ENCODE results near the gene BTBD7. TPM values are rescaled to one million over a fixed set of nuclear protein-coding genes. Genes with fewer than 3 reads are reported as not detected.
A peak's percentile ranks its signal among the peaks of the same experiment; 100 is the strongest.

Gene BTBD7
- total and polyA plus RNA-seq, 2 experiments from 2014 or later: 24.4 to 32.8 TPM

DNA sequence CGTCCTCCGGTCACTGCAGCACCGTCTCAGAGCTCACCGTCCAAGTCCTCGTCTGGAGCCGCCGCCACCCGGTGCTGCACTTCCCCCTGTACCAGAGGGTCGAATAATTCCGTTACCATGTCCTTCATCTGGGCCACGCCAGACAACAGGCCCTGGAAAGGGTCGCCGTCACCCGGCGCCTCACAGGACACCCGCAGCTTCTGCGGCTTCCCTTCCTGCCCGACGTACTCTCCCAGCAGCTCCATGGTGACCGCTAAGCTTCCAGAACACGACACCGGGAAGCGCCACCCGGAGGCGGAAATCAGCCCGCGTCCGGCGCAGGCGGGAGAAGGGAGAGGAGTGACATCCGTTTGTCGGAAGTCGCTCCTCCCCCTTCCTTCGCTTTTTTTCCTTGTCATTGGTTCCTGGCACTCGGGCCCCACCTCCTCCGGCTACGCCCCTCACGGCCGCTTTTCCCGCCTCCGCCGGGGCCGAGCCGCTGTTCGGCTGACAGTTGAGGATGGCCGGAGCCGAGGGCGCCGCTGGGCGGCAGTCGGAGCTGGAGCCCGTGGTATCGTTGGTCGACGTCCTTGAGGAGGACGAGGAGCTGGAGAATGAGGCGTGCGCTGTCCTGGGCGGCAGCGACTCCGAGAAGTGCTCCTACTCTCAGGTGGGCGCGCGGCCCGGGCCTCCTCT lies 125.9 kb downstream of the BTBD7 start, which contains the start of the genes GON7 and UBR7:
Gene GON7 (minus strand): TSS at position 273 of the 675 bp plus-strand sequence. CDS start 28 bp downstream, at position 245.
Gene UBR7 (plus strand): TSS at position 464 of the 675 bp plus-strand sequence. CDS start 36 bp downstream, at position 500.
- Histone ChIP-seq H3K79me2 (replicated peaks; ENCODE audit: insufficient read depth) (peaks cover 29% of the 10 kb centered on the region), H4K20me1 (replicated peaks; ENCODE audit: insufficient read depth) (no peaks in the 10 kb centered on the region; the same call in 1 of the 2 replicates), H3K4me1 (ENCODE audit: insufficient read depth) (peaks cover 3% of the 10 kb centered on the region; the same call in 1 of the 2 replicates), H3K4me2 (peak within 1 kb of the TSS; percentile 90), H2AFZ (peak within 1 kb of the TSS; percentile 88), H3K27me3 (ENCODE audit: insufficient read depth) (no peaks in the 10 kb centered on the region), H3K9me2 (ENCODE audit: insufficient read depth) (no peaks in the 10 kb centered on the region), H3K4me3 (peak within 1 kb of the TSS; percentile 76), H3K27ac (ENCODE audit: low read depth) (peak within 1 kb of the TSS; percentile 50), H3F3A (replicated peaks; ENCODE audit: low read depth) (no peaks in the 10 kb centered on the region; the same call in 1 of the 2 replicates), H3K36me3 (ENCODE audit: insufficient read depth) (no peaks in the 10 kb centered on the region; the same call in 1 of the 2 replicates)
- TF ChIP-seq POLR2AphosphoS5 (IDR thresholded peaks at IDR 0.05; ENCODE audit: low read depth) (peak; percentile 90), ZNF331 (CRISPR knock-in tag; IDR thresholded peaks at IDR 0.05; ENCODE audit: low read depth) (no peak), STAT1 (IDR thresholded peaks at IDR 0.05; ENCODE audit: unreplicated experiment) (no peak), NANOG (IDR thresholded peaks at IDR 0.05; ENCODE audit: borderline replicate concordance) (no peak), CREB1 (CRISPR knock-in tag; IDR thresholded peaks at IDR 0.05; ENCODE audit: low read depth) (peak; percentile 84), JUNB (IDR thresholded peaks at IDR 0.05; ENCODE audit: unreplicated experiment) (no peak), ZNF114 (CRISPR knock-in tag; IDR thresholded peaks at IDR 0.05) (no peak), EZH2phosphoT487 (IDR thresholded peaks at IDR 0.05; ENCODE audit: unreplicated experiment) (no peak), EZH2 (IDR thresholded peaks at IDR 0.05; ENCODE audit: low read depth, unreplicated experiment) (no peak)
- TF ChIP-seq, protein P1, sequence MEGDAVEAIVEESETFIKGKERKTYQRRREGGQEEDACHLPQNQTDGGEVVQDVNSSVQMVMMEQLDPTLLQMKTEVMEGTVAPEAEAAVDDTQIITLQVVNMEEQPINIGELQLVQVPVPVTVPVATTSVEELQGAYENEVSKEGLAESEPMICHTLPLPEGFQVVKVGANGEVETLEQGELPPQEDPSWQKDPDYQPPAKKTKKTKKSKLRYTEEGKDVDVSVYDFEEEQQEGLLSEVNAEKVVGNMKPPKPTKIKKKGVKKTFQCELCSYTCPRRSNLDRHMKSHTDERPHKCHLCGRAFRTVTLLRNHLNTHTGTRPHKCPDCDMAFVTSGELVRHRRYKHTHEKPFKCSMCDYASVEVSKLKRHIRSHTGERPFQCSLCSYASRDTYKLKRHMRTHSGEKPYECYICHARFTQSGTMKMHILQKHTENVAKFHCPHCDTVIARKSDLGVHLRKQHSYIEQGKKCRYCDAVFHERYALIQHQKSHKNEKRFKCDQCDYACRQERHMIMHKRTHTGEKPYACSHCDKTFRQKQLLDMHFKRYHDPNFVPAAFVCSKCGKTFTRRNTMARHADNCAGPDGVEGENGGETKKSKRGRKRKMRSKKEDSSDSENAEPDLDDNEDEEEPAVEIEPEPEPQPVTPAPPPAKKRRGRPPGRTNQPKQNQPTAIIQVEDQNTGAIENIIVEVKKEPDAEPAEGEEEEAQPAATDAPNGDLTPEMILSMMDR (conservative IDR thresholded peaks at IDR 0.05; ENCODE audit: low read depth in 2 of 2): peak in 1 of 2 experiments; percentile 39; a peak in 2 of 4 replicates
- TF ChIP-seq, protein P2, sequence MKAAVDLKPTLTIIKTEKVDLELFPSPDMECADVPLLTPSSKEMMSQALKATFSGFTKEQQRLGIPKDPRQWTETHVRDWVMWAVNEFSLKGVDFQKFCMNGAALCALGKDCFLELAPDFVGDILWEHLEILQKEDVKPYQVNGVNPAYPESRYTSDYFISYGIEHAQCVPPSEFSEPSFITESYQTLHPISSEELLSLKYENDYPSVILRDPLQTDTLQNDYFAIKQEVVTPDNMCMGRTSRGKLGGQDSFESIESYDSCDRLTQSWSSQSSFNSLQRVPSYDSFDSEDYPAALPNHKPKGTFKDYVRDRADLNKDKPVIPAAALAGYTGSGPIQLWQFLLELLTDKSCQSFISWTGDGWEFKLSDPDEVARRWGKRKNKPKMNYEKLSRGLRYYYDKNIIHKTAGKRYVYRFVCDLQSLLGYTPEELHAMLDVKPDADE (IDR thresholded peaks at IDR 0.05): 0 out of 2 replicates have a peak, but pooled peaks have one; percentile 67
- TF ChIP-seq, protein P3, sequence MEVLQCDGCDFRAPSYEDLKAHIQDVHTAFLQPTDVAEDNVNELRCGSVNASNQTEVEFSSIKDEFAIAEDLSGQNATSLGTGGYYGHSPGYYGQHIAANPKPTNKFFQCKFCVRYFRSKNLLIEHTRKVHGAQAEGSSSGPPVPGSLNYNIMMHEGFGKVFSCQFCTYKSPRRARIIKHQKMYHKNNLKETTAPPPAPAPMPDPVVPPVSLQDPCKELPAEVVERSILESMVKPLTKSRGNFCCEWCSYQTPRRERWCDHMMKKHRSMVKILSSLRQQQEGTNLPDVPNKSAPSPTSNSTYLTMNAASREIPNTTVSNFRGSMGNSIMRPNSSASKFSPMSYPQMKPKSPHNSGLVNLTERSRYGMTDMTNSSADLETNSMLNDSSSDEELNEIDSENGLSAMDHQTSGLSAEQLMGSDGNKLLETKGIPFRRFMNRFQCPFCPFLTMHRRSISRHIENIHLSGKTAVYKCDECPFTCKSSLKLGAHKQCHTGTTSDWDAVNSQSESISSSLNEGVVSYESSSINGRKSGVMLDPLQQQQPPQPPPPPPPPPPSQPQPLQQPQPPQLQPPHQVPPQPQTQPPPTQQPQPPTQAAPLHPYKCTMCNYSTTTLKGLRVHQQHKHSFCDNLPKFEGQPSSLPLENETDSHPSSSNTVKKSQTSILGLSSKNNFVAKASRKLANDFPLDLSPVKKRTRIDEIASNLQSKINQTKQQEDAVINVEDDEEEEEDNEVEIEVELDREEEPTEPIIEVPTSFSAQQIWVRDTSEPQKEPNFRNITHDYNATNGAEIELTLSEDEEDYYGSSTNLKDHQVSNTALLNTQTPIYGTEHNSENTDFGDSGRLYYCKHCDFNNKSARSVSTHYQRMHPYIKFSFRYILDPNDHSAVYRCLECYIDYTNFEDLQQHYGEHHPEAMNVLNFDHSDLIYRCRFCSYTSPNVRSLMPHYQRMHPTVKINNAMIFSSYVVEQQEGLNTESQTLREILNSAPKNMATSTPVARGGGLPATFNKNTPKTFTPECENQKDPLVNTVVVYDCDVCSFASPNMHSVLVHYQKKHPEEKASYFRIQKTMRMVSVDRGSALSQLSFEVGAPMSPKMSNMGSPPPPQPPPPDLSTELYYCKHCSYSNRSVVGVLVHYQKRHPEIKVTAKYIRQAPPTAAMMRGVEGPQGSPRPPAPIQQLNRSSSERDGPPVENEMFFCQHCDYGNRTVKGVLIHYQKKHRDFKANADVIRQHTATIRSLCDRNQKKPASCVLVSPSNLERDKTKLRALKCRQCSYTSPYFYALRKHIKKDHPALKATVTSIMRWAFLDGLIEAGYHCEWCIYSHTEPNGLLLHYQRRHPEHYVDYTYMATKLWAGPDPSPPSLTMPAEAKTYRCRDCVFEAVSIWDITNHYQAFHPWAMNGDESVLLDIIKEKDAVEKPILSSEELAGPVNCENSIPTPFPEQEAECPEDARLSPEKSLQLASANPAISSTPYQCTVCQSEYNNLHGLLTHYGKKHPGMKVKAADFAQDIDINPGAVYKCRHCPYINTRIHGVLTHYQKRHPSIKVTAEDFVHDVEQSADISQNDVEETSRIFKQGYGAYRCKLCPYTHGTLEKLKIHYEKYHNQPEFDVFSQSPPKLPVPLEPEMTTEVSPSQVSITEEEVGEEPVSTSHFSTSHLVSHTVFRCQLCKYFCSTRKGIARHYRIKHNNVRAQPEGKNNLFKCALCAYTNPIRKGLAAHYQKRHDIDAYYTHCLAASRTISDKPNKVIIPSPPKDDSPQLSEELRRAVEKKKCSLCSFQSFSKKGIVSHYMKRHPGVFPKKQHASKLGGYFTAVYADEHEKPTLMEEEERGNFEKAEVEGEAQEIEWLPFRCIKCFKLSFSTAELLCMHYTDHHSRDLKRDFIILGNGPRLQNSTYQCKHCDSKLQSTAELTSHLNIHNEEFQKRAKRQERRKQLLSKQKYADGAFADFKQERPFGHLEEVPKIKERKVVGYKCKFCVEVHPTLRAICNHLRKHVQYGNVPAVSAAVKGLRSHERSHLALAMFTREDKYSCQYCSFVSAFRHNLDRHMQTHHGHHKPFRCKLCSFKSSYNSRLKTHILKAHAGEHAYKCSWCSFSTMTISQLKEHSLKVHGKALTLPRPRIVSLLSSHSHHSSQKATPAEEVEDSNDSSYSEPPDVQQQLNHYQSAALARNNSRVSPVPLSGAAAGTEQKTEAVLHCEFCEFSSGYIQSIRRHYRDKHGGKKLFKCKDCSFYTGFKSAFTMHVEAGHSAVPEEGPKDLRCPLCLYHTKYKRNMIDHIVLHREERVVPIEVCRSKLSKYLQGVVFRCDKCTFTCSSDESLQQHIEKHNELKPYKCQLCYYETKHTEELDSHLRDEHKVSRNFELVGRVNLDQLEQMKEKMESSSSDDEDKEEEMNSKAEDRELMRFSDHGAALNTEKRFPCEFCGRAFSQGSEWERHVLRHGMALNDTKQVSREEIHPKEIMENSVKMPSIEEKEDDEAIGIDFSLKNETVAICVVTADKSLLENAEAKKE (CRISPR knock-in tag; IDR thresholded peaks at IDR 0.05): no peak
- TF ChIP-seq, protein P4, sequence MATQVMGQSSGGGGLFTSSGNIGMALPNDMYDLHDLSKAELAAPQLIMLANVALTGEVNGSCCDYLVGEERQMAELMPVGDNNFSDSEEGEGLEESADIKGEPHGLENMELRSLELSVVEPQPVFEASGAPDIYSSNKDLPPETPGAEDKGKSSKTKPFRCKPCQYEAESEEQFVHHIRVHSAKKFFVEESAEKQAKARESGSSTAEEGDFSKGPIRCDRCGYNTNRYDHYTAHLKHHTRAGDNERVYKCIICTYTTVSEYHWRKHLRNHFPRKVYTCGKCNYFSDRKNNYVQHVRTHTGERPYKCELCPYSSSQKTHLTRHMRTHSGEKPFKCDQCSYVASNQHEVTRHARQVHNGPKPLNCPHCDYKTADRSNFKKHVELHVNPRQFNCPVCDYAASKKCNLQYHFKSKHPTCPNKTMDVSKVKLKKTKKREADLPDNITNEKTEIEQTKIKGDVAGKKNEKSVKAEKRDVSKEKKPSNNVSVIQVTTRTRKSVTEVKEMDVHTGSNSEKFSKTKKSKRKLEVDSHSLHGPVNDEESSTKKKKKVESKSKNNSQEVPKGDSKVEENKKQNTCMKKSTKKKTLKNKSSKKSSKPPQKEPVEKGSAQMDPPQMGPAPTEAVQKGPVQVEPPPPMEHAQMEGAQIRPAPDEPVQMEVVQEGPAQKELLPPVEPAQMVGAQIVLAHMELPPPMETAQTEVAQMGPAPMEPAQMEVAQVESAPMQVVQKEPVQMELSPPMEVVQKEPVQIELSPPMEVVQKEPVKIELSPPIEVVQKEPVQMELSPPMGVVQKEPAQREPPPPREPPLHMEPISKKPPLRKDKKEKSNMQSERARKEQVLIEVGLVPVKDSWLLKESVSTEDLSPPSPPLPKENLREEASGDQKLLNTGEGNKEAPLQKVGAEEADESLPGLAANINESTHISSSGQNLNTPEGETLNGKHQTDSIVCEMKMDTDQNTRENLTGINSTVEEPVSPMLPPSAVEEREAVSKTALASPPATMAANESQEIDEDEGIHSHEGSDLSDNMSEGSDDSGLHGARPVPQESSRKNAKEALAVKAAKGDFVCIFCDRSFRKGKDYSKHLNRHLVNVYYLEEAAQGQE (IDR thresholded peaks at IDR 0.05; ENCODE audit: unreplicated experiment): no peak
- ATAC-seq (peak; percentile 90), DNase-seq (ENCODE audit: low spot score) (peak; percentile 99)
- Mint-ChIP-seq H3K27ac (peak within 1 kb of the TSS; percentile 97), H3K27me3 (ENCODE audit: insufficient read depth, low read depth, poor library complexity) (peaks cover 5% of the 10 kb centered on the region), H3K9me3 (0 out of 3 replicates have a peak, but pooled peaks cover 2% of the 10 kb centered on the region), H3K36me3 (ENCODE audit: low read depth) (peaks cover 10% of the 10 kb centered on the region; the same call in 2 of the 3 replicates), H3K4me1 (peaks cover 7% of the 10 kb centered on the region; the same call in 2 of the 3 replicates), H3K4me3 (peak within 1 kb of the TSS; percentile 77)

Data from GM23338 (cell line).